CD4-positive, alpha-beta T cell treated with Interleukin-4 for 4 hours (primary cell): ENCODE results near the gene MARK1.

ENCODE experiments used
- DNase-seq: peaks from one replicate; pipeline ENCODE4 v3.0.0-alpha.2; 2020

MARK1 gene

DNA sequence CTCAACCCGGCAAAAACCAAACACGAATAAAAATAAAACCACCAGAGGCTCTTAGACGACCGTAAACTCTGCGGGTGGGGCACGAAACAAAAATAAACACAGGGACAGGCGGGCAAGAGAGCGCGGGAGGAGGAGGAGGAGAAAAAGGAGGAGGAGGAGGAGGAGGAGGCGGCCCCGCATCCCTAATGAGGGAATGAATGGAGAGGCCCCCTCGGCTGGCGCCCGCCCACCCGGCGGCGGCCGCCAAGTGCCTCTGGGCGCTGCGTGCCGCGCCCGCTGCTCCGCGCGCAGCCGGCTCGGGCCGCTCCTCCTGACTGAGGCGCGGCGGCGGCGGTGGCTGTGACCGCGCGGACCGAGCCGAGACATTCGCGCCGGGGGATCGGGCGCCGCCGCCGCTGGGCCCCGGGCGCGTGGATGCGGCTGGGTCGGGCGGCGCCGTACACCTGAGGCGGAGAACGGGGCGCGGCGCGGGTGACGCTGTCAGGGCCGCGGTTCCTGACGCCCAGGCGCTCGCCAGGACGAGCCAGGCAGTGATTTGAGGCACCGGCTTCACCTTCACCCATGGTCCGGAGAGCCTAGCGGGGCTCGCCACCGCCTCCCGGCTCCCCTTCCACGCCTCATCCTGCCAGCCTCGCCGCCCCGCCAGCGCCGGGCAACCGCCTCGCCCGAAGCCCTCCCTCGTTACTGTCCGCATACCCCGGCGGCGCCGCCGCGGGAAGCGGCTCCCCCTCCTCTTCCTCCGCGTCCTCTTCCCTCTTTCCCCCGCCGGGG lies at the start of gene MARK1:
Gene MARK1, plus strand, starts transcription at position 229 of the 771 bp plus-strand sequence. CDS start 687 bp downstream, outside the sequence.
- DNase-seq = no peak

DNA sequence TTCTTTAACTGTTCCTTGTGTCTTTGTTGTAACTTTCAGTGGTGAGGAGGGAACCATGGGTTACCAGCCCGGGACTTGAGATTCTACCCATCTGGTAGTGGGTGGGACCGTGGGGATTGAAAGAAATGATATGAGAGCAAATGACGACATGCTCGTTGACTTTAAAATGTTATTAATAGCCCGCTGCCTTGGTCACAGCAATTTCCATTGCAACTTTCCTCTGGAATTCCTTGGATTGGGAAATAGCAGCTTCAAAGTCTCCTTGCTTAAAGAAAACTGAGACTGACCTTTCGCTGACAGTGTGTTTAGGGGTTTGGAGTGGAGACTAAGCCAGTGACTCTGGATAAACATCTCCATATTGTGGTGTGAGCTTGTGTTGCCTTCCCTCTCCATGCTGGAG lies 44.2 kb upstream of the MARK1 start:
- no peak for DNase-seq

DNA sequence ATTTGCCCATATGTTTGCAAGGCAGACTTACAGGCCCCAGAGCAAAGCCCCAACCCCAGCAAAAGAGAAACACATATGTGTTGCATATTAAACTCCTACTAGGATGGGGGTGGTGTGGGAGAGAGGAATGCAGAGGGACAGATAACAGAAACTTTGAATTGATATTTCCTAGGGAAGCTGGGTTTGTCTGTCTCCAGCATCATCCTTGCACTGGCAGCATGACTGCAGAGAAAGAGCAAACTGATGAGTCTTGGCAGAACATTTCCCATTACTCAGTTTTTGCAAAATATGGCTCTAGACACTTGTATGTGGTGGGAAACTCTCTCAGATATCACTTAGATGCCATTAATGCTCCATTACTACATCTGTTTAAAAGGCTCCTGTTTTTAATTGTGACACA lies 43.8 kb upstream of the MARK1 start:
- no peak for DNase-seq

DNA sequence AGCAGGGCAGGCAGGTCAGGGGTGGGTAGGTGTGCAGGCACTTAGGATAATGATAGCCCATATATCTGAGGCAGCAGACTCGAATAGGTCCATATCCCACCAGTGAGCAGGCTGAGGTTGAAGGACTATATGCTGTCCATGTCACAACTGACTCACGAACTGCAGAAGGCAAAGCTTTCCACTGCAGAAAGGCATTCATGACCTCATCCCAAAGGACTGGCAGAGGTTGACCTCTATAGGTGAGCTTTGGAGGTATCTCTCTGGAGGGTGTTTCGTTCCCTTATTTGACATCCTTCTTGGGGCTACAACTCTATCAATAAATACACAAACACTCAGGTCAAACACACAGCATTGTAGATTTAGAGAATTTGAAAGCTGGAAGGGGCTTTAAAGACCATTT lies 42.8 kb upstream of the MARK1 start:
- no peak for DNase-seq

GRCh38 chr1:220485791-220486190 lies 42.1 kb upstream of the MARK1 start:
- DNase-seq = no peak

- no peak for DNase-seq
Measured at GRCh38 chr1:220487297-220487820, 40.6 kb upstream of the MARK1 start.

- DNase-seq = no peak
Measured at GRCh38 chr1:220491891-220492290, 36.0 kb upstream of the MARK1 start.

GRCh38 chr1:220497220-220497947 lies 30.6 kb upstream of the MARK1 start:
- DNase-seq = no peak

DNA sequence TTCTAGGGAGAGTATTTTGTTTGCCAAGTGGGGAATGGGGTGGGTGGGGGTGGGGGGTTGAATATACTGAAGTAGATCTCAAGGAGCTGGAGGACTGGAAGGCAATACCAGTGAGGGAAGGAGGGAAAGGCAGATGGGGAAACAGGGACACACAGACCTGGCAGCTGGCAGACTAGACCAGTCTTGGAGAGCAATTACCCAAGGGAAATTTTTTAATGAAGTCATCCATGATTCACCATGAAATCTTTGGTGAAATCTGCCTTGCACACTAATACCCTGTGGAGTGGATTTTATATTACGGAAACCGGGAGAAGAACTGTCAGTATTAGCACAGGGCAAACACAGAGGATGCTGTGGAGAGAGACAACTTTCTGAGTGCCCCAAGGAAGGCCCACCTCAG lies 29.7 kb upstream of the MARK1 start:
- no peak for DNase-seq

GRCh38 chr1:220500372-220500771 lies 27.6 kb upstream of the MARK1 start:
- DNase-seq = no peak

GRCh38 chr1:220504329-220504728 lies 23.6 kb upstream of the MARK1 start:
- DNase-seq = no peak

GRCh38 chr1:220507085-220507484 lies 20.9 kb upstream of the MARK1 start:
- DNase-seq = no peak

- no peak for DNase-seq
Measured at GRCh38 chr1:220511179-220511578, 16.8 kb upstream of the MARK1 start.

GRCh38 chr1:220511785-220512184 lies 16.2 kb upstream of the MARK1 start:
- no peak for DNase-seq

- no peak for DNase-seq
Measured at GRCh38 chr1:220513834-220514233, 14.1 kb upstream of the MARK1 start.

GRCh38 chr1:220514256-220514655 lies 13.7 kb upstream of the MARK1 start:
- DNase-seq = no peak

GRCh38 chr1:220516014-220516721 lies 11.8 kb upstream of the MARK1 start:
- DNase-seq = no peak

DNA sequence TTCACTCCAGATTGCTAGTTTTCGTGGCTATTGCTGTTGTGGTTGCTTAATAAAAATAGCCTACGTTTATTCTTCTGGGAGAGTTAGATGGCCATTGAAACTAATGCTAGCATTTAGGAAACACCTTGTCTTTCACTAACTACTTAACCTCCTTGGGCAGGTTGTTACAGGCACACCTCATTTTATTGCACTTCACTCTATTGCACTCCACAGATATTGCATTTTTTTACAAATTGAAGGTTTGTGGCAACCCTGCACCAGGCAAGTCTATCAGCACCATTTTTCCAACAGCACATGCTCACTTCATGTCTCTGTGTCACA lies 11.3 kb upstream of the MARK1 start:
- DNase-seq = no peak

DNA sequence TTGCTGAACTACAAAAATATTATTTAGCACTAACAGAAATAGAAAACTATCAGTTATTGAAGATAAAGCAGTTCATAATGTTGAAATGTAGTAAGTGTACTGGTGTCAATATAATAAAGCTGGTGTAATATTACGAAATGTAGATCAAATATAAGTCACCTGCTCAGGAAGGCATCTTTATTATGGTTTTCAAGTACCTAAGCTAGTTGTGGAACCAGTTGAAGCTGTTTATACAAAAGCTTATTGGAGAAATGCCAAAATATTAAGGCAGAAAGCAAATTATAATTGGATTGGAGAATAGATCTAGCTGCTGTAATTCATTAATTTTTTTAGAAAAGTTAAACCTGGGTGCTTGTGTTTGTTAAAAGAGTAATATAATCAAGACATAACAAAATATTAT lies 6.2 kb upstream of the MARK1 start:
- DNase-seq = no peak

DNA sequence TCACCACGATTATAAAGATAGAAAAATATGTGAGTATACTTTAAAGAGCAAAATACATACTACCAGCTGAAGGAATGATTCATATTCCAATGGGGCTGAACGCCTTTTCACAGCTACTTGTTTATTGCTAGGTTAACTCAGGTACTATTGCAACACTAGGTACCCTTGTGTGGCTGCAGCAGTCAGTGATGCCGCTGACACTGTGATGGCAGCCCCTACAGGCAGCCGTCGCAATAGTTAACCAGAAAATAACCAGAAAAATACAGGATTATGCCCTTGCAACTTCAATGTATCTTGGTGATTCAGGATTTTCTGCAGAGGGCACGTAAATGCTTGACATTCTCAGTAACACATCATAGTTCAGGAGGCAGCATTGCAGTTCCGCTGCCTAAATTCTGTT lies 1.6 kb upstream of the MARK1 start:
- no peak for DNase-seq

DNA sequence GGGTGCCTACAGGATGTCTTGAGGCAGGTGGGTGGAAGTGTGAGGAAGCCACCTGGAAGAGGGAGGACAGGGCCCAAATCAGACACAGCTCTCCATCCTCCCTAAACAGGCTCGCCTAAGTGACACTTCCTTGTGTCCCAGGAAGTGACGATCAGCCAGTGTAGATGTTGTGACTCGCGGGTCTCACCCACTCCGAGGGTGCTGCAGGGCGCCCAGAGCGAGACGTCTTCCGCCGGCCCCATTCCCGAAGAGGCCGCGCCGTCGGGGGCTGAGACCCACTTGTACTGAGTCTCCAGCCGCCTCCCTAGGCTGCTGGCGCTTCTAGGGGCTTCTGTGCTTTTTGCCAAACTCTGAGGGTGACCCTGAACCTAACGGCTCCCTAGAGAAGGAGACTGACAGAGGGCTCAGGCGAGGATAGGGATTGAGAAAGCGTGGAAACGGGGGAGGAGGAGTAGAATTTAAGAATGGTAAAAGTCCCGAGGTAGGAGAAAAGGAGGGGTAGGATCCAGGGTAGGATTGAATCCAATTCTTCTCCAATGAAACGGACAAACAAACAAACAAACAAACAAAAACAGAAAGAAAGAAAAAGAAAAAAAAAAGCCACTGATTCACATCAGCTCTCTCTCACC lies 543 bp upstream of the MARK1 start:
- no peak for DNase-seq

DNA sequence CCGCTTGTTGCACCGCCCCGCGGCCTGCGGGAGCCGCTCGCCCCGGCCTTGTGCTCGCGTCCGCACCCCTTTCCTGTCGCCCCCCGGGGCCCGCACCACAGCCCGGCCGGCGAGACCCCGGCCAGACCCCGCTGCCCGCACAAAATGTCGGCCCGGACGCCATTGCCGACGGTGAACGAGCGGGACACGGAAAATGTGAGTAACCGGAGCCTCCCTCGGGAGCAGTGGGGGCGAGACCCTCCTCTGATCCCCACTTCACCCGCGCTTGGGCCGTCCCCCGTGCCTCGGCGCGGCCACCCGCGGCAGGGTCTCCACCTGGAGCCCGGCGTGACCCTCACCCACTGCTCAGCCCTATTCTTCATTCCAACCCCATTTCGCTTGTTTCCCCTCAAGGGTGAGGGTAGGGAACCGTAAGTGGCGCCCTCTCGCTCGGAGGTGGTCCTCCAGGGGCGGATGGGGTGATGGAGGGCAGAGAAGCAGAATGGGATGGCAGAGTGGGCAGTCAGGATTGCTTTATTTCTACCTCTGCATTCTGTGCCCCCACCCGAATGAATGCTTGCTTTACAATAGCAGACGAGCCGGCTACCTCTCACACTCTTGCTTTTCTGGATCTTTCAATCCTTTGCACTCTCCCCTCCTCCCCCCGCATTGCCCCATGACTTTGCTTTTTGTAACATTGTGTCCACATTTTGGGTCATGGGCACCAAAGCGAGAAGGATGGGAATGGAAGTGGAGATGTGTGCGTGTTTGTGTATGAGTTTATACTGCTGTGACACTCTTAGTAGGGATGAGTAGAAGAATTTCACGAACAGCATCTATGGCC lies 954 bp downstream of the MARK1 start:
- DNase-seq = no peak
